Tibial artery (tissue), 4 donors: Measurements from ENCODE around the gene VPS45.
A peak's percentile ranks its signal among the peaks of the same experiment; 100 is the strongest.

Source experiments
- DNase-seq, 2 donors: peaks; one replicate each; pipeline ENCODE4 v3.0.0-alpha.2; 2019
- H3K27ac ChIP-seq, 2 donors: fragments of 200-600 bp; sonication (generic) in 1 of 2; 1 replicate in 1 of 2; 2 replicates in 1 of 2; pipeline ENCODE4 v1.5.1; 2018 to 2019; ENCODE audit warnings: mild to moderate bottlenecking in 1 of 2
- H3K27me3 ChIP-seq, 2 donors: fragments of 200-600 bp; sonication (generic) in 1 of 2; one replicate each; pipeline versions ENCODE4 v1.5.1 to v1.6.0; 2016 to 2019
- H3K36me3 ChIP-seq, 3 donors: fragments of 200-600 bp; sonication (generic) in 2 of 3; one replicate each; pipeline ENCODE4 v1.5.1; 2016 to 2019; ENCODE audit warnings: mild to moderate bottlenecking in 2 of 3
- H3K4me1 ChIP-seq, 4 donors: fragments of 200-600 bp; sonication (generic) in 2 of 4; 1 replicate in 3 of 4; 2 replicates in 1 of 4; pipeline ENCODE4 v1.5.1; 2016 to 2019
- H3K4me3 ChIP-seq, 2 donors: fragments of 200-600 bp; sonication (generic) in 1 of 2; 1 replicate in 1 of 2; 2 replicates in 1 of 2; pipeline ENCODE4 v1.5.1; 2018 to 2019; ENCODE audit warnings: mild to moderate bottlenecking in 2 of 2
- H3K9me3 ChIP-seq, 3 donors: fragments of 200-600 bp; sonication (generic) in 1 of 3; one replicate each; pipeline ENCODE4 v1.5.1; 2016 to 2019
- intact Hi-C: fragments of 100-400 bp; cut with DNase I; formaldehyde crosslinking; loops from one replicate; pipeline ENCODE4 v1.15.0; 2023; ENCODE audit warnings: low total_unique reads
- TF ChIP-seq, protein P1 (sequence below), 2 experiments: fragments of 200-600 bp in 1 of 2; fragments of 450-650 bp in 1 of 2; IDR thresholded peaks; one replicate each; pipeline ENCODE4 v1.5.1; 2017 to 2019; ENCODE audit warnings: antibody characterized with exemption in 2 of 2, mild to moderate bottlenecking in 1 of 2, moderate library complexity in 1 of 2

VPS45 gene

DNA sequence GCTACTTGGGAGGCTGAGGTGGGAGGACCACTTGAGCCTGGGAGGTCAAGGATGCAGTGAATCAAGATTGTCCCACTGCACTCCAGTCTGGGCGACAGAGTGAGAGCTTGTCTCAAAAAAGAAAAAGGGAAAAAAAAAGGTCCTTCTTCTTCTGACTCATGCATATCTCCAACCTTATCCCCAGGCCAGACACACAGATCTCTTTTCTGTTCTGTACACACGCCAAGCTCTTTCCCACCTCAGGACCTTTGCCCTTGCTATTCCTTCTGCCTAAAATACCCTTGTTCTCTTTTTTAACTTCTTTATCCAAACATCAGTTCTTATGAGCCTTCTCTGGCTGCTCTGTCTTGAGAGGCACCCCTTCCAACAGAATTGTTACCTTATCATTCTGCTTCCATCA is 104.2 kb downstream of the VPS45 start:
- no peaks in the 10 kb centered on the region for H3K27me3 ChIP-seq
- peak in 1 of 2 donors; percentile 38 for DNase-seq
- H3K36me3 ChIP-seq, result no peaks in the 10 kb centered on the region
- H3K4me3 ChIP-seq, result no peak overlapping the region
- peaks cover 0 to 14% (median 0%) of the 10 kb centered on the region in 4 donors for H3K4me1 ChIP-seq
- TF ChIP-seq, protein P1, sequence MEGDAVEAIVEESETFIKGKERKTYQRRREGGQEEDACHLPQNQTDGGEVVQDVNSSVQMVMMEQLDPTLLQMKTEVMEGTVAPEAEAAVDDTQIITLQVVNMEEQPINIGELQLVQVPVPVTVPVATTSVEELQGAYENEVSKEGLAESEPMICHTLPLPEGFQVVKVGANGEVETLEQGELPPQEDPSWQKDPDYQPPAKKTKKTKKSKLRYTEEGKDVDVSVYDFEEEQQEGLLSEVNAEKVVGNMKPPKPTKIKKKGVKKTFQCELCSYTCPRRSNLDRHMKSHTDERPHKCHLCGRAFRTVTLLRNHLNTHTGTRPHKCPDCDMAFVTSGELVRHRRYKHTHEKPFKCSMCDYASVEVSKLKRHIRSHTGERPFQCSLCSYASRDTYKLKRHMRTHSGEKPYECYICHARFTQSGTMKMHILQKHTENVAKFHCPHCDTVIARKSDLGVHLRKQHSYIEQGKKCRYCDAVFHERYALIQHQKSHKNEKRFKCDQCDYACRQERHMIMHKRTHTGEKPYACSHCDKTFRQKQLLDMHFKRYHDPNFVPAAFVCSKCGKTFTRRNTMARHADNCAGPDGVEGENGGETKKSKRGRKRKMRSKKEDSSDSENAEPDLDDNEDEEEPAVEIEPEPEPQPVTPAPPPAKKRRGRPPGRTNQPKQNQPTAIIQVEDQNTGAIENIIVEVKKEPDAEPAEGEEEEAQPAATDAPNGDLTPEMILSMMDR (IDR thresholded peaks at IDR 0.05), result no peak
- intact Hi-C loops, result loop anchor here (5.0 kb wide), 1 partner anchor 204 kb away; no protein-coding TSS in a partner anchor
- peak overlapping the region in 1 of 2 donors; percentile 40 for H3K27ac ChIP-seq
- no peaks in the 10 kb centered on the region for H3K9me3 ChIP-seq

DNA sequence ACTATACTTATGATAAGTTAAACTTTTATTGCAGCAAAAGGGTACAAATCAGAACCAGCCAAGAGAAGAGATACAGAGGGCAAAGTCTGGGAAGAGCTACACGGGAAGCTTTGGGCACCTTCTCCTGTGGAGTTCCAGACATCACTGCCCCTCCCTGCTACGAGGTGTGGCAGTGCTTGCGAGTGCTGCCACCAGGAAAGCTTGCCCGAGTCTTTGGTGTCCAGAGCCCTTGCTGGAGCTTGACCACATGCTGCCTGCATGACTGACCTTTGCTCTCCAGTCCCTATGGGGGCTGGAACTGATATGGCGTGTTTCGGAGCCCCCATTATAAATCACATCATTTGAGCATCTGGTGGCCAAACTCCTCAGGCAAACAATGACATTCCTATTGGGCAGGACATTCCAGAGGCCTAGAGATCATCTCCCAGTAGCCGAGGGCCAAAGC is 105.6 kb downstream of the VPS45 start:
- no peaks in the 10 kb centered on the region for H3K36me3 ChIP-seq
- DNase-seq, result peak in 1 of 2 donors; percentile 52
- no peak overlapping the region for H3K4me3 ChIP-seq
- no peaks in the 10 kb centered on the region for H3K9me3 ChIP-seq
- TF ChIP-seq, protein P1 (IDR thresholded peaks at IDR 0.05), result no peak
- H3K4me1 ChIP-seq, result peaks cover 0 to 14% (median 0%) of the 10 kb centered on the region in 4 donors
- intact Hi-C loops, result loop anchor here (5.0 kb wide), 1 partner anchor 206 kb away; no protein-coding TSS in a partner anchor
- H3K27me3 ChIP-seq, result no peaks in the 10 kb centered on the region
- no peak overlapping the region for H3K27ac ChIP-seq

DNA sequence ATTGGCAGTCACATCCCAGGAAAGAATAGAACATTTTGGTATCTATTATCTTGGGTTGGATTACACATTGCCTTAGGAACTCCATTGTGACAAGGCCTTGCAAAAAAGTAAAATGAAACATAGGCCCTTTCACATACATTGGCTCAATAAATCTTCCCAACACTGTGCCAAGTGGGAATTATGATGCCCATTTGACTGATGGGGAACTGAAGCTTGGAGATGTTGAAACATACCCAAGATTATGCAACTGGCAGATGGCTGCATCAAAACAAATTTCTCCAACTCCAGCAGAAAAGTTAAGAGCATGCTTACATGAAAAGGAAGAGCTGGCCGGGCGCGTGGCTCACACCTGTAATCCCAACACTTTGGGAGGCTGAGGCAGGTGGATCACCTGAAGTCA is 109.0 kb downstream of the VPS45 start:
- H3K27me3 ChIP-seq, result no peaks in the 10 kb centered on the region
- DNase-seq, result no peak
- intact Hi-C loops, result no loop called here
- no peaks in the 10 kb centered on the region for H3K36me3 ChIP-seq
- H3K4me3 ChIP-seq, result no peak overlapping the region
- H3K9me3 ChIP-seq, result no peaks in the 10 kb centered on the region
- TF ChIP-seq, protein P1 (IDR thresholded peaks at IDR 0.05), result no peak
- H3K27ac ChIP-seq, result no peak overlapping the region
- peaks cover 0 to 3% (median 0%) of the 10 kb centered on the region in 4 donors for H3K4me1 ChIP-seq

DNA sequence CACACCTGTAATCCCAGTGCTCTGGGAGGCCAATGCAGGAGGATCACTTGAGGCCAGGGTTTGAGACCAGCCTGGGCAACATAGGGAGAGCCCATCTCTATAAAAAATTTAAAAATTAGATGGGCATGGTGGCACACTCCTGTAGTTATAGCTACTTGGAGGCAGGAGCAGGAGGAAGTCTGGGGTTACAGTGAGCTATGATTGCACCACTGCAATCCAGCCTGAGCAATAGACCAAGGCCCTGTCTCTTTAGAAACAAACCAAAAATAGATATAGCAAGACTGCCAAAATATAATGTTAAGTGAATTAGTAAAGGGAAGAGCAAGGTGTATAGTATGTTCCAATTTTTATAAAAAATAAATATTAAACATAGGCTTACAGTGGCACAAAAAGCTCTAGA is 111.0 kb downstream of the VPS45 start:
- H3K27ac ChIP-seq, result no peak overlapping the region
- TF ChIP-seq, protein P1 (IDR thresholded peaks at IDR 0.05), result no peak
- no peaks in the 10 kb centered on the region for H3K9me3 ChIP-seq
- H3K27me3 ChIP-seq, result no peaks in the 10 kb centered on the region
- no peaks in the 10 kb centered on the region for H3K4me1 ChIP-seq
- no peaks in the 10 kb centered on the region for H3K36me3 ChIP-seq
- no peak for DNase-seq
- intact Hi-C loops, result no loop called here
- H3K4me3 ChIP-seq, result no peak overlapping the region

DNA sequence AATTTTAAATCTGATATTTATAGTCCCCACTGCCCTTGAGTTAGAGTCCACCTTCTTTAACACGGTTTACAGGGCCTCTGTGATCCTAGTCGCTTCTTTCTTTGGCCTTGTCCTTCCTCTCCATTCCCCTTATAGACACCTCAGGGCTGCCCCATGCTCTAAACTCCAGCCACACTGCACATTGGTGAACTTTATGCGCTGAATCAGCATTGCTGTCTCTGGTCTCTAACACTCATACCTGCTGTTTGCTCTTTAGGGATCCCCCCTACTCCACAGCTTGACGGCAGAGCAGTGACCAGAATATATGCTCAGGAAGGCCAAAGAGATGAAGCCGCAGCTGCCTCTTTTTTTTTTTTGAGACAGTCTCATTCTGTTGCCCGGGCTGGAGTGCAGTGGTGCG is 112.3 kb downstream of the VPS45 start:
- H3K9me3 ChIP-seq, result no peaks in the 10 kb centered on the region
- no peaks in the 10 kb centered on the region for H3K4me1 ChIP-seq
- no peak for DNase-seq
- no peaks in the 10 kb centered on the region for H3K27me3 ChIP-seq
- TF ChIP-seq, protein P1 (IDR thresholded peaks at IDR 0.05), result no peak
- no peak overlapping the region for H3K27ac ChIP-seq
- H3K36me3 ChIP-seq, result no peaks in the 10 kb centered on the region
- intact Hi-C loops, result no loop called here
- no peak overlapping the region for H3K4me3 ChIP-seq

DNA sequence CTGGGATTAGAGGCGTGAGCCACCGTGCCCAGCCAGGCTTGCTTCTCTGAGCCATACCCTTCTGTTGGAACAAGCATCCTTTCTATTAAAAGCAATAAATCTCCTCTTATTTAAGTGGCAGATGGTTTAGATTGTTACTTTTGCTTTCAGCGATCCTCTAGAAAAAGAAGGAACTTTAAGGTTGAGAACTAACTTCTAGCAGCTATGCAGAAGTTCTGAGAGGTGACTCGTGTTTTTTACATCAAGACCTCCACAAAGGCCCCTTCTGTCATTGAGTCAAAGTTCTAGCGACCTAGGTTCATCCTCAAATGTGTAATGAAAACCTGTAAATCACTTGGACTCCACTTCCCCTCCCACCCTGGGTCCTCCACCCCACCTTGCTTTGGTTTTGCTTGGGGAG is 112.9 kb downstream of the VPS45 start:
- Histone ChIP-seq H3K4me3 (no peak overlapping the region), H3K27me3 (no peaks in the 10 kb centered on the region), H3K27ac (no peak overlapping the region), H3K4me1 (no peaks in the 10 kb centered on the region), H3K9me3 (no peaks in the 10 kb centered on the region), H3K36me3 (no peaks in the 10 kb centered on the region)
- TF ChIP-seq, protein P1 (IDR thresholded peaks at IDR 0.05), result no peak
- DNase-seq, result no peak
- intact Hi-C loops, result no loop called here
